ENCODE measurements around the gene TDP1. TPM values are rescaled to one million over a fixed set of nuclear protein-coding genes. Genes with fewer than 3 reads are reported as not detected.

Gene TDP1
- total and polyA plus RNA-seq, 2 of the 4 experiments (the other 2 are of a cell fraction), result 23.3 to 53.1 TPM

GRCh38 chr14:89915114-89915878, 40.4 kb upstream of the TDP1 start (continued):
- TF ChIP-seq ELK1 (IDR thresholded peaks at IDR 0.05; ENCODE audit: borderline replicate concordance, low read depth, low read length) (no peak), RFX5 (IDR thresholded peaks at IDR 0.05; ENCODE audit: low read depth, low read length) (no peak)

- ChIA-PET CTCF (no interaction called here), POLR2A (ENCODE audit: unreplicated experiment) (no interaction called here)
- H2BK120ac ChIP-seq (ENCODE audit: low read depth, low read length), result peak overlapping the region; percentile 95
- H3K79me1 ChIP-seq (ENCODE audit: low read depth in 1 of 2, low read length in 2 of 2), result peaks cover 2 to 10% of the 10 kb centered on the region in 2 experiments; a peak in 2 of 4 replicates
- H3K9me3 ChIP-seq (ENCODE audit: control insufficient read depth, insufficient read depth, low read length), result no peaks in the 10 kb centered on the region
- H3K4me1 ChIP-seq (ENCODE audit: control insufficient read depth, insufficient read depth, low read length), result peaks cover 21% of the 10 kb centered on the region
- no peak overlapping the region; the same call in 1 of the 2 replicates for H3K56ac ChIP-seq (ENCODE audit: extremely low read depth, insufficient read depth, low read length)
- H3K27me3 ChIP-seq (ENCODE audit: control insufficient read depth, insufficient read depth, low read length), result no peaks in the 10 kb centered on the region
- dilution Hi-C loops (cut with HindIII; ENCODE audit: low sequenced_read_pairs, unreplicated experiment), result no loop called here
- H2BK5ac ChIP-seq (ENCODE audit: low read depth, low read length, poor library complexity, severe bottlenecking), result no peak overlapping the region
- in situ Hi-C loops (cut with MboI; ENCODE audit: low sequenced_read_pairs), result loop anchor here (10.0 kb wide), 2 partner anchors 524 to 874 kb away; no protein-coding TSS in a partner anchor
- no peak overlapping the region for H3K9ac ChIP-seq (ENCODE audit: low read depth, low read length)
- DNase-seq (no peak), ATAC-seq (ENCODE audit: low read depth) (no peak)
- no peak overlapping the region for H2AFZ ChIP-seq (replicated peaks; ENCODE audit: low read length, poor library complexity)
- no TSS peak for BruUV-seq (replicated peaks)
- peak overlapping the region; percentile 95 for H4K91ac ChIP-seq (ENCODE audit: insufficient read depth, low read depth, low read length)
- H3K27ac ChIP-seq (ENCODE audit: insufficient read depth, low read length), result no peak overlapping the region; the same call in 1 of the 2 replicates
- intact Hi-C loops (cut with micrococcal nuclease), result loop anchor here (5.0 to 10.0 kb wide), 2 partner anchors 424 to 1251 kb away; no protein-coding TSS in a partner anchor
- no peak for TF ChIP-seq BHLHE40 (IDR thresholded peaks at IDR 0.05; ENCODE audit: low read depth, low read length)
- no peak for TF ChIP-seq MXI1 (IDR thresholded peaks at IDR 0.05; ENCODE audit: borderline replicate concordance, low read depth, low read length)
- no peak for TF ChIP-seq MAFK (IDR thresholded peaks at IDR 0.05; ENCODE audit: low read depth, low read length)
- H2AK9ac ChIP-seq (replicated peaks; ENCODE audit: low read depth, low read length, poor library complexity), result peak overlapping the region; percentile 5
- H2BK20ac ChIP-seq (ENCODE audit: low read depth, low read length), result peak overlapping the region; percentile 79
- H4K8ac ChIP-seq (ENCODE audit: low read depth in 2 of 2, low read length in 2 of 2), result peak overlapping the region; percentile 53 to 54; a peak in 2 of 4 replicates
- H3K4me3 ChIP-seq (ENCODE audit: insufficient read depth, low read depth, low read length), result no peak overlapping the region
- H3K4me2 ChIP-seq (ENCODE audit: low read depth, low read length), result no peak overlapping the region
- H2BK15ac ChIP-seq (ENCODE audit: low read depth, low read length), result peak overlapping the region; percentile 96
- peaks cover 31% of the 10 kb centered on the region for H3K9me1 ChIP-seq (ENCODE audit: insufficient read depth, low read length)
- H3K18ac ChIP-seq (ENCODE audit: low read depth, low read length), result peak overlapping the region; percentile 72
- peak overlapping the region; percentile 61; the same call in 1 of the 2 replicates for H3K23ac ChIP-seq (ENCODE audit: low read depth, low read length)
- H2AK5ac ChIP-seq (ENCODE audit: low read depth, low read length), result peak overlapping the region; percentile 88
- H4K5ac ChIP-seq (ENCODE audit: low read depth, low read length), result peak overlapping the region; percentile 46
- H4K20me1 ChIP-seq (ENCODE audit: insufficient read depth, low read length), result no peaks in the 10 kb centered on the region
- peak overlapping the region; percentile 82 for H3K4ac ChIP-seq (ENCODE audit: low read depth, low read length)
- peak overlapping the region; percentile 47 for H3K14ac ChIP-seq (replicated peaks; ENCODE audit: low read depth, low read length)
- WGBS, 2 experiments (ENCODE audit: extremely low coverage in 2 of 2, insufficient read length in 1 of 2), result no CpG with 5 or more reads among the region's 2 CpGs
- H3K36me3 ChIP-seq (ENCODE audit: control insufficient read depth, insufficient read depth, low read length), result no peaks in the 10 kb centered on the region
These were observed 37.0 kb upstream of the TDP1 start for GRCh38 chr14:89918721-89919120.
